AG04449 (cell line): Measurements from ENCODE around the gene DDX56.

Experiments used
- CTCF ChIA-PET: fragments of 350-600 bp; formaldehyde crosslinking; extraction: SDS; loops from one replicate; lab custom pipeline; 2021; ENCODE audit warnings: antibody characterized with exemption; lab: Yijun Ruan, JAX
- POLR2A ChIA-PET: fragments of 400-600, 350-600 bp; formaldehyde crosslinking; extraction: SDS; loops from one replicate; lab custom pipeline; 2020; ENCODE audit warnings: antibody characterized with exemption, inconsistent platforms; lab: Yijun Ruan, JAX
- DNase-seq: peaks from one replicate; pipeline ENCODE4 v3.0.0-alpha.2; 2010; ENCODE audit warnings: low read depth, low spot score
- H3K4me3 ChIP-seq: 2 replicates; pipeline ENCODE4 v1.5.1; 2011; ENCODE audit warnings: low read depth, mild to moderate bottlenecking, control low read depth, low read length
- TF ChIP-seq, protein P1 (sequence below): IDR thresholded peaks from one replicate; pipeline ENCODE4 v1.5.1; 2011; ENCODE audit warnings: mild to moderate bottlenecking, moderate library complexity, low read length, control low read depth, inconsistent platforms; ENCODE audit not compliant: insufficient read depth; ENCODE audit errors: missing control alignments

DDX56 gene

DNA sequence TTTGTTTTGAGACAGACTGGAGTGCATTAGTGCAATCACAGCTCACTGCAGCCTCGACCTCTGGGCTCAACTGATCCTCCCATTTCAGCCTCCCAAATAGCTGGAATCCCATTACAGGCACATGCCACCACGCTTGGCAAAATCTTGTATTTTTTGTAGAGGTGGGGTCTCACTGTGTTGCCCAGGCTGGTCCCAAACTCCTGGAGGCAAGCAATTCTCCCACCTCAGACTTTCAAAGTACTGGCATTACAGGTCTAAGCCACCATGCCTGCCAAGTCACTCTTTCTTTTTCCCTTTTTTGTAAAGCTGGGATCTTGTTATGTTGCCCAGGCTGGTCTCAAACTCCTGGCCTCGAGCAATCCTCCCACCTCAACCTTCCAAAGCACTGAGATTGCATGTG lies 24.3 kb downstream of the DDX56 start:
- H3K4me3 ChIP-seq = no peak overlapping the region
- POLR2A ChIA-PET = no interaction called here
- CTCF ChIA-PET = interaction anchor here (0.7 to 2.3 kb wide), 2 partner anchors 15 to 16 kb away, joined by 3 to 10 read pairs; no protein-coding TSS in a partner anchor
- DNase-seq = no peak
- TF ChIP-seq, protein P1, sequence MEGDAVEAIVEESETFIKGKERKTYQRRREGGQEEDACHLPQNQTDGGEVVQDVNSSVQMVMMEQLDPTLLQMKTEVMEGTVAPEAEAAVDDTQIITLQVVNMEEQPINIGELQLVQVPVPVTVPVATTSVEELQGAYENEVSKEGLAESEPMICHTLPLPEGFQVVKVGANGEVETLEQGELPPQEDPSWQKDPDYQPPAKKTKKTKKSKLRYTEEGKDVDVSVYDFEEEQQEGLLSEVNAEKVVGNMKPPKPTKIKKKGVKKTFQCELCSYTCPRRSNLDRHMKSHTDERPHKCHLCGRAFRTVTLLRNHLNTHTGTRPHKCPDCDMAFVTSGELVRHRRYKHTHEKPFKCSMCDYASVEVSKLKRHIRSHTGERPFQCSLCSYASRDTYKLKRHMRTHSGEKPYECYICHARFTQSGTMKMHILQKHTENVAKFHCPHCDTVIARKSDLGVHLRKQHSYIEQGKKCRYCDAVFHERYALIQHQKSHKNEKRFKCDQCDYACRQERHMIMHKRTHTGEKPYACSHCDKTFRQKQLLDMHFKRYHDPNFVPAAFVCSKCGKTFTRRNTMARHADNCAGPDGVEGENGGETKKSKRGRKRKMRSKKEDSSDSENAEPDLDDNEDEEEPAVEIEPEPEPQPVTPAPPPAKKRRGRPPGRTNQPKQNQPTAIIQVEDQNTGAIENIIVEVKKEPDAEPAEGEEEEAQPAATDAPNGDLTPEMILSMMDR = no peak

DNA sequence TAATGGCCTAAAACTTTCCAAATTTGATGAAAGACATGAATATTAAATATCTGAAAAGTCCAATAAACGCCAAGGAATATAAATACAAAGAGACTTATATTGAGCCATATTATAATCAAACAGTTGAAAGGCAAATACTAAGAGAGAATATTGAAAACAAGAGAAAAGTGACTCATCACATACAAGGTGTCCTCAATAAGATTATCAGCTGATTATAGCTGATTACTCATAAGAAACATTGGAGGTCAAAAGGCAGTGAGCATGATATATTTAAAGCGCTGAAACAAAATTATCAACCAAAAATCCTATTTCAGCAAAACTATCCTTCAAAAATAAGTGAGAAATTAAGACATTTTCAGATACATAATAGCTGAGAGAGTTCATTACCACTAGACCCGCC lies 24.8 kb downstream of the DDX56 start:
- no peak for DNase-seq
- TF ChIP-seq, protein P1 = no peak
- POLR2A ChIA-PET = no interaction called here

DNA sequence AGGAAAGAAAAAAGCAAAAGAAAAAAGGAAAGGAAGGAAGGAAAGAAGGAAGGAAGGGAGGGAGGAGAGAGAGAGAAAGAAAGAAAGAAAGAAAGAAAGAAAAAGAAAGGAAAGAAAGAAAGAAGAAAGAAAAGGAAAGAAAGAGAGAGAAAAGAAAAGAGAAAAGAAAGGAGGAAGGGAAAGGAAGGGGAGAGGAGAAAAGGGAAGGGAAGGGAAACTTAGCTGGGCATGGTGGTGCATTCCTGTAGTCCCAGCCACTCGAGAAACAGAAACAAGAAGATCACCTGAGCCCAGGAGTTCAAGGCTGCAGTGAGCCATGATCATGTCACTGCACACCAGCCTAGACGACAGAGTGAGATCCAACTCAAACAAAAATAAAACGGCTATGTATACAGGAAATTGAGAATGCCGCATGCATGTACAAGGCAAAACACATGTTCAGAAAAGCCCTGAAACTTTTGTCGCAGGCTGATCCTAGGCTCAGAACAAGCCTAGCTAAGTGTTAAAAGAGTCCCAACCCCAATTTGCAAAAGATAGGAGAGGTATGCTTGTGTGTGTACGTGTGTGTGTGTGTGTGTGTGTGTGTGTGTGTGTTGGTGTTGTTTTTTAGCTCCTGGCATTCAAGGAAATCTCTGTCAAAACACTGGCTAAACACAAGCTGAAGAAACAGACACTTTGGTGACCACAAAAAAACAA lies 26.0 kb downstream of the DDX56 start:
- CTCF ChIA-PET = interaction anchor here (1.2 to 2.3 kb wide), 3 partner anchors 13 to 199 kb away, joined by 4 to 10 read pairs (median 7); no protein-coding TSS in a partner anchor
- POLR2A ChIA-PET = no interaction called here
- no peak for DNase-seq
- TF ChIP-seq, protein P1 = no peak
- no peak overlapping the region for H3K4me3 ChIP-seq

More for the DNA sequence above, 24.8 kb downstream of the DDX56 start:
- CTCF ChIA-PET = interaction anchor here (0.7 to 2.3 kb wide), 3 partner anchors 14 to 347 kb away, joined by 3 to 10 read pairs (median 7); no protein-coding TSS in a partner anchor
- H3K4me3 ChIP-seq = no peak overlapping the region

DNA sequence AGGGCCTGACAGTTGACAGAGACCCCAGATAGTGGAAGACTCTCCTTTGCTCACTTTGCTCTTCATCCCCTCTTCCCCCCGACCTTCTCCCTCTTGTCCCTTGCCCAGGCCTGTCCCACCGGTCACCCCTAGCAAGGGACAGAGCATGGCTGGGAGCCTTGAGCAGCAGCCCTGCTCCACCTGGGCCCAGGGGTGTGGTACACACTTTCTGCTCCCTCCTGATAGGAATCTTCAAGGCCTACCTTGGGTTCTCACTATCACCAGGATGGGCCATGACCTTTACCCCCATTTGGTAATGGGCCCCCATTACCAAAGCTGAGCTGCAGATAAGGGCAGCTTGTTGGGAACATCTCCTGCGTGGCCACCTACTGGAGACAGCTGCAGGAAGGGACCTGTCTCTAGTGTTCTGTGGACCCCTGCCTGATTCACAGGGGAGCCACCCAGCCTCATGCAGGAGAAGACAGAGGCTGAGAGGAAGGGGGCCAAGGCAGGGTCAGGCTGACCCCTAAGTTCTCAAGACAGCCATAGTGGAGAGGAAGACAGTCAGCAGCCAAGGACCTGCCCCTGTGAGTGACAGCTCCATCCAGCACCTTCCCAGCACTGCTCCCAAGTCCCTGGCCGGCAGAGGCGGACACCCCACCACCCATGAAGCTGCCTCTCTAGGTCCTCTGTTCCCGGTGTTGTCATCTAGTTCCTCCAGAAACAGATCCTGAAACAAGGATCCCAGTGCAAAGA lies 31.7 kb downstream of the DDX56 start:
- H3K4me3 ChIP-seq = no peak overlapping the region
- ChIA-PET POLR2A (interaction anchor here (0.6 kb wide), 1 partner anchor 32 kb away, joined by 7 read pairs; no protein-coding TSS in a partner anchor), CTCF (interaction anchor here (1.5 to 2.3 kb wide), 2 partner anchors 8 to 23 kb away, joined by 8 read pairs; no protein-coding TSS in a partner anchor)
- DNase-seq = no peak
- TF ChIP-seq, protein P1 = no peak

DNA sequence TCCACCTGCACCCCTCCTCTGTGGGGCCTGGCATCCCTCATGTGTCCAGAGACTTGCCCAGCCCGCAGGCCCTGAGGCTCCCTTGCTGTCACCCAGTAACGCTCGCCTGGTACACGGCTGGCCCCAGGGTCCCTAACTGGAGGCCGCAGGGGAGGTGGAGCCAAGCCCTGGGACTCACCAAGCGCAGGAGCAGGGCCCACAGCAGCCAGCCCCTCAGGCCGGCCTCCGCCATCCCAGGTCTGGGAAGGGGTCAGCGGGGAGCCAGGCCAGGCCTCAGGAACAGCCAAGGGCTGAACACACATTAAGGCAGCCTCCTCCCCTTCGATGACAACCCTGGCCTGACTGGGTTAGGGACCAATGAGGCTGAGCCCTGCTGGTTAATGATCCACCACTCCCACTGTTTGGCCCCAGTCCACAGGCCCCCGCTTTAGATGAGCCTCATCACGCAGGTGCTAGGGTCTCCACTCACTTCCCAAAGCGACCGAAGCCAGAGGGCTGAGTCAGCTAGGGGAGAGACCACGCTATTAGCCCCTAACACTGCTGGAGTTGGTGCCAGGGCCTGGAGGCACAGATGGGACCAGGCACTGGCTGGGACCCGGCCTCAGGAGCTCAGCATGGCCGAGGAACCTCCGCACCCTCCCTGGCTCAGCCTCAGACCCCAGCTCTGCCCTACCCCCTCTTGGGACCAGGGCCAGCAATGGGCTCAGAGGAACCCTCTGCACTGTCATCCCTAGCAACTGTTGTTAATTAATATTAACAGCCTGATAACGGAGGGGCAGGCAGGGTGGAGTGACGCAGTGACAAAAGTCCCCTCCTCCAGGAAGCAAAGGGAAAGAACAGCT lies 32.5 kb downstream of the DDX56 start, which contains the start of gene NPC1L1:
NPC1L1 (minus strand) TSS at position 303 of the 842 bp plus-strand sequence; CDS start at position 232, 71 bp downstream.
- no peak for DNase-seq
- ChIA-PET CTCF (interaction anchor here (1.5 kb wide), 1 partner anchor 23 kb away, joined by 8 read pairs; no protein-coding TSS in a partner anchor), POLR2A (no interaction called here)
- TF ChIP-seq, protein P1 = no peak
- H3K4me3 ChIP-seq = no peak within 1 kb of the TSS
